Upper lobe of right lung (tissue), 1 donor: ENCODE data around the gene ZFHX2. TPM values are rescaled to one million over a fixed set of nuclear protein-coding genes. Genes with fewer than 3 reads are reported as not detected.

Experiments
- ATAC-seq: fragments of 200-7000 bp; cut with Tn5 transposase; one replicate; pipeline ENCODE4 v1.9.1; 2020; ENCODE audit warnings: mild to moderate bottlenecking, moderate library complexity
- DNase-seq: peaks from one replicate; pipeline ENCODE4 v3.0.0-alpha.2; 2020
- H3K27ac ChIP-seq: fragments of 200-600 bp; one replicate; pipeline ENCODE4 v1.8.0; 2022
- H3K27me3 ChIP-seq: fragments of 200-600 bp; one replicate; pipeline ENCODE4 v1.8.0; 2022; ENCODE audit warnings: mild to moderate bottlenecking
- H3K36me3 ChIP-seq: fragments of 200-600 bp; one replicate; pipeline ENCODE4 v1.8.0; 2022
- H3K4me1 ChIP-seq: fragments of 200-600 bp; one replicate; pipeline ENCODE4 v1.8.0; 2022
- H3K4me3 ChIP-seq: fragments of 200-600 bp; one replicate; pipeline ENCODE4 v1.8.0; 2022; ENCODE audit warnings: mild to moderate bottlenecking
- H3K9me3 ChIP-seq: fragments of 200-600 bp; one replicate; pipeline ENCODE4 v1.8.0; 2022
- intact Hi-C: fragments of 100-400 bp; cut with DNase I; formaldehyde crosslinking; loops from one replicate; pipeline ENCODE4 v1.11.0; 2022
- total RNA-seq: library from RNA; stranded (reverse); fragmentation: NEBNext Ultra II Directional; extraction: Animal tissue kit (Norgen Biotek cat#: 25700); gene quantifications from one replicate; pipeline ENCODE4 v1.2.1, GENCODE V29; 2021
- TF ChIP-seq, protein P1 (sequence below): fragments of 200-600 bp; IDR thresholded peaks from one replicate; pipeline ENCODE4 v1.8.0; 2022; ENCODE audit warnings: antibody characterized with exemption
- donor health status: DM: no; HTN: yes; CAD: no; lungs with severe emphysema.

ZFHX2 gene
- total RNA-seq, 1 donor from 2014 or later: 2.3 TPM

DNA sequence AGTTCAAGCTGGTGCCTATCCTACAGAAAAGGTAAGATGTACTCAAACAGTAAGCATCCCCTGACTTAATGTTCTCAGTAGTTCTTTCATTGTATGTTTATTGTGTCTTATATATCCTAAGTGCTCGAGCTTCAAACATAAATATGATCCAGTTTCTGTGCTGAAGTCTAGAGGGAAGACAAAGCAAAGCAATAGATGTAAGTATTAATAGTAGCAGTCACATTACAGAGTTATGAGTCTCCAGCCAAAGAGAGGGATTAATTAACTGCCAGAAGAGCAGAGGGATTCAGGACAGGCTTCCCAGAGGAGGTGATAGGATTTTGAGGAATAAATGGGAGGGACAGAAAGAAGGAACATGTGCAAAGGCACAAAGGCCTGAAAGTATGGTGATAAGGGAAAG is 80.6 kb downstream of the ZFHX2 start:
- no peak for ATAC-seq
- TF ChIP-seq, protein P1, sequence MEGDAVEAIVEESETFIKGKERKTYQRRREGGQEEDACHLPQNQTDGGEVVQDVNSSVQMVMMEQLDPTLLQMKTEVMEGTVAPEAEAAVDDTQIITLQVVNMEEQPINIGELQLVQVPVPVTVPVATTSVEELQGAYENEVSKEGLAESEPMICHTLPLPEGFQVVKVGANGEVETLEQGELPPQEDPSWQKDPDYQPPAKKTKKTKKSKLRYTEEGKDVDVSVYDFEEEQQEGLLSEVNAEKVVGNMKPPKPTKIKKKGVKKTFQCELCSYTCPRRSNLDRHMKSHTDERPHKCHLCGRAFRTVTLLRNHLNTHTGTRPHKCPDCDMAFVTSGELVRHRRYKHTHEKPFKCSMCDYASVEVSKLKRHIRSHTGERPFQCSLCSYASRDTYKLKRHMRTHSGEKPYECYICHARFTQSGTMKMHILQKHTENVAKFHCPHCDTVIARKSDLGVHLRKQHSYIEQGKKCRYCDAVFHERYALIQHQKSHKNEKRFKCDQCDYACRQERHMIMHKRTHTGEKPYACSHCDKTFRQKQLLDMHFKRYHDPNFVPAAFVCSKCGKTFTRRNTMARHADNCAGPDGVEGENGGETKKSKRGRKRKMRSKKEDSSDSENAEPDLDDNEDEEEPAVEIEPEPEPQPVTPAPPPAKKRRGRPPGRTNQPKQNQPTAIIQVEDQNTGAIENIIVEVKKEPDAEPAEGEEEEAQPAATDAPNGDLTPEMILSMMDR: no peak
- Histone ChIP-seq H3K27me3 (no peaks in the 10 kb centered on the region), H3K9me3 (no peaks in the 10 kb centered on the region), H3K27ac (no peak overlapping the region), H3K4me3 (no peak overlapping the region), H3K36me3 (peaks cover 54% of the 10 kb centered on the region), H3K4me1 (peaks cover 8% of the 10 kb centered on the region)
- intact Hi-C loops: no loop called here
- DNase-seq: no peak

Other genes with a start within 250 kb of the ZFHX2 start
- gene PPP1R3E, start 248.9 kb downstream of the ZFHX2 start, total RNA-seq: 14.6 TPM
- 53.0 TPM for gene BCL2L2, start 244.9 kb downstream of the ZFHX2 start, total RNA-seq
- gene PABPN1, start 230.3 kb downstream of the ZFHX2 start, total RNA-seq: 118 TPM
- gene SLC22A17, start 198.9 kb downstream of the ZFHX2 start, total RNA-seq: 12.1 TPM
- 10.4 TPM for gene EFS, start 186.6 kb downstream of the ZFHX2 start, total RNA-seq
- not detected for gene IL25, start 179.0 kb downstream of the ZFHX2 start, total RNA-seq
- gene CMTM5, start 174.7 kb downstream of the ZFHX2 start, total RNA-seq: 0.96 TPM
- 3.4 TPM for gene MYH6, start 143.5 kb downstream of the ZFHX2 start, total RNA-seq
- gene MYH7, start 116.1 kb downstream of the ZFHX2 start, total RNA-seq: 0.12 TPM
- 32.3 TPM for gene NGDN, start 82.1 kb downstream of the ZFHX2 start, total RNA-seq
- 15.5 TPM for gene THTPA, start 4.5 kb upstream of the ZFHX2 start, total RNA-seq
- 128 TPM for gene AP1G2, start 16.0 kb upstream of the ZFHX2 start, total RNA-seq
- 6.2 TPM for gene JPH4, start 27.0 kb upstream of the ZFHX2 start, total RNA-seq
- gene DHRS2, start 84.6 kb upstream of the ZFHX2 start, total RNA-seq: 0.61 TPM